Stimulated activated CD4-positive, alpha-beta T cell treated with anti-CD3 and anti-CD28 coated beads, Interleukin-12 subunit alpha, Interleukin-12 subunit beta, amount 100 ng/mL, for 24 hours (primary cell): ENCODE measurements around the gene TPRA1.

Experiments used
- DNase-seq, 2 experiments: peaks; one replicate each; pipeline ENCODE4 v3.0.0-alpha.2; 2020; ENCODE audit warnings: low read depth in 2 of 2

TPRA1 gene

GRCh38 chr3:127560051-127560787 lies 30.3 kb downstream of the TPRA1 start:
- no peak for DNase-seq

DNA sequence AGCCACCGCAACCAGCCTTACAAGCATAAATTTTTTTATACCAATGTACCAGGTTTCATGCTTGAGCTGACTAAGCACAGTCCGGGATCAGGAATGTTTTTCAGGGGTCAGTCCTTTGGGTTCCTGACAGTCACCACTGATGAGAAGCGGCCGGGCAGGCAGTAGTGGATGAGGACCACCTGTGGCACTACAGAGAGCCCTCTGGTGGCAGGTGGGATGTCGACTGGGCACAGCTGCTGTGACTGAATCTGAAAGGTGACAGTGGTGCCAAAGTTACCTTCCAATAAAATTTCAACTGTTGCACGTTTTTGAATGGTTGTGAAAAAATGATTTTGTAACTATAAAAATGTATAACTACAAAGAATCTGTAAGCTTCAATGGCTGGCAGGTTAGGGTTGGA lies 34.0 kb downstream of the TPRA1 start:
- no peak for DNase-seq

DNA sequence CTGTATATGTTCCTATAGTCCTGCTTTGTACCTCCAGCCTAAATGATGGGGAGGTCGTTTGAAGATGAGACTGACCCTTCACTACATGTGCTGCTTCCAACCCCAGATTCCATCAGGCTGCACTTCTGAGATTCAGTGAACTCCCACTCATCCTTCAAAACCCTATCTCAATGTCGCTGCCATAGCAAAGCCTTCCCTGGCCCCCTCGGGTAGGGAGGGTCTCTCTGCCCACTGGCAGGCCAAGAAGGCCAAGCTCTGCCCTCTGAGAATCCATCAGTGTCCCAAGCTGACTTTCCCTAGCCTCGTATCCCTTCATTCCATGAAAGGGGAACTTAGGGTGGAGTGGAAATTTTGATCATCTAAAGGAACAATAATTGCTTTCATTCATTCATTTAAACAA lies 35.4 kb downstream of the TPRA1 start:
- no peak for DNase-seq

GRCh38 chr3:127552038-127552437 lies 38.5 kb downstream of the TPRA1 start:
- DNase-seq = no peak

DNA sequence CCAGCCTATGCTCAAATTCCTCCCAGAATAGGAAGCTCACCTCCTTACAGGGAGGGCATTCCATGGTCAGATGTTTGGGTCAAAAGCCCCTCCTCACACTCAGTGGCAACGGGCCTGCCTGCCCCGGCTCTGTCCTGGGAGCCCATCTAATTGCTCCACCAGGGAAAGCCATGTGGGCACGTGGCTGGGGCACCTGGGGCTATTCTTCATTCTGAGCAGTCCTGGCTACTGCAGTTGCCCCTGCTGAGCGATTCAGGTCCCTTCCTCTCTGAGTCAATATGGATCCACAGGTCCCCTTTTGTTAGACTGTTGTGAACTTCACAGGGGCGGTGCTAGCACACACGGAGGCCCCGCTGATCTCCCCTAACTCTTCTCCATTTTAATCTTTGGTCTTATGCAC lies 39.4 kb downstream of the TPRA1 start:
- DNase-seq = no peak

DNA sequence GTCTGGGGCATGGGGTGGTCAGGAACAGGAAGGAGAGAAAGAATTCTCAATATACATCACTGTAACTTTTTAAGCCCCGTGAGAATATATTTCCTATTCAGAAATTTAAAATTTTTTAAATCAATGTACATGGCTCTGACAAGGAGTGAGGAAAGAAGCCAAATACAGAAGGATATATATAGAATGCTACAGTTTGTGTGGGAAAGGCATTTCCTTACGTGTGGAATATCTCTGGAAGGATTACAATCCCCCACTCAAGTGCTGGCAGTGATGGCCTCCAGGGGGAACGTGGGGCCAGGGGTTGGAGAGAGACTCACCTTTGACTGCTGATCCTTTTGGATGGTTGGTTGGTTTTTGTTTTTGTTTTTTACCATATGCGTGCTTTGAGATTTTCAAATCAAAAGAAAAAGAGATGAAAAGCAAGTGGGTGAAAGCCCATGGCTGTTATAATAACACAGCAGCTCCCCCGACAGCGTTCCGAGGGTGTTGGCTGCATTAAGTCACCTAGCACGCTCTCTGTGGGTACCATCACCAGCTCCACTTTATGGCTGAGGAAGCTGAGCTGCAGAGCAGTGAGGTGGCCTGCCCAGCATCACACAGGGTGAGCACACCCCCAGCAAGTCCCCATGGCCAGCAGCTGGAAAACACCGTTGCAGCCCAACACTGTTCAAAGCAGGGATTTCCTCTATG lies 39.9 kb downstream of the TPRA1 start:
- no peak for DNase-seq

- no peak for DNase-seq
Observed at GRCh38 chr3:127549826-127550467, 40.6 kb downstream of the TPRA1 start.

DNA sequence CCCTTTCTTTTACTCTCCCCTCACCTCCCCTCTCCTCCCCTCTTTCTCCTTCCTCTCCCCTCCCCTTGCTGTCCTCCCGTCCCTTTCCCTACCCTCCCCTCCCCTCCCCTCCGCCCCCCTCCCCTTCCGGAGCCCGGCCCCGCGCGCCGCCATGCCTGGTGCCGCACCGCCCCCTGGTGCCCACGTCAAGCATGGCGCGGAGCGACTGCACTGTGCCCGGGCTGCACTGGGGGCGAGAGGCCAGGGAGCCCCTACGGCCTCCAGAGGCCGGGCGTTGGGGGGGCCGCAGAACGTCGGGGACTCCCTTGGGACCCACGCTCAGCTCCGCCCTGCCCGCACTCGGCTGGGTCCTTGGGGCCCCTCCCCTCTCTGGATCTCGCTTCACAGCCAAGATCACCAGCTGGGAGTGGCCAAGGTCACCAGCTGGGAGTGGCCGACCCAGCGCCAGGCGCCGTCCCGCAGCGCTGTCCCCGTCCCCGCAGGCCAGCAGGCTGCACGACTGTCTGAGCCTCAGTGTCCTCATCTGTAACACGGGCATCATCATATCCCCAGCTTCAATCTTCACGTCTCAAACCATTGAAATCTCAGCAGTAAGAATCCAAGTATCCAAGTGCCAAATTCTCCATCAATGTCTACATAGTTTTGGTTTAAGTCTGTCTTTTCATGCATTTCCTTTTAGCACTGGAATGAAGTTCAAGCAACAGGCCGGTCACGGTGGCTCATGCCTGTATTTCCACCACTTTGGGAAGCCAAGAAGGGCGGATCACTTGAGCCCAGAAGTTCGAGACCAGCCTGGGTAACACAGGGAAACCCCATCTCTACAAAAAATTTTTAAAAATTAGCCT lies 42.5 kb downstream of the TPRA1 start:
- peak; percentile 58 to 75 for DNase-seq

DNA sequence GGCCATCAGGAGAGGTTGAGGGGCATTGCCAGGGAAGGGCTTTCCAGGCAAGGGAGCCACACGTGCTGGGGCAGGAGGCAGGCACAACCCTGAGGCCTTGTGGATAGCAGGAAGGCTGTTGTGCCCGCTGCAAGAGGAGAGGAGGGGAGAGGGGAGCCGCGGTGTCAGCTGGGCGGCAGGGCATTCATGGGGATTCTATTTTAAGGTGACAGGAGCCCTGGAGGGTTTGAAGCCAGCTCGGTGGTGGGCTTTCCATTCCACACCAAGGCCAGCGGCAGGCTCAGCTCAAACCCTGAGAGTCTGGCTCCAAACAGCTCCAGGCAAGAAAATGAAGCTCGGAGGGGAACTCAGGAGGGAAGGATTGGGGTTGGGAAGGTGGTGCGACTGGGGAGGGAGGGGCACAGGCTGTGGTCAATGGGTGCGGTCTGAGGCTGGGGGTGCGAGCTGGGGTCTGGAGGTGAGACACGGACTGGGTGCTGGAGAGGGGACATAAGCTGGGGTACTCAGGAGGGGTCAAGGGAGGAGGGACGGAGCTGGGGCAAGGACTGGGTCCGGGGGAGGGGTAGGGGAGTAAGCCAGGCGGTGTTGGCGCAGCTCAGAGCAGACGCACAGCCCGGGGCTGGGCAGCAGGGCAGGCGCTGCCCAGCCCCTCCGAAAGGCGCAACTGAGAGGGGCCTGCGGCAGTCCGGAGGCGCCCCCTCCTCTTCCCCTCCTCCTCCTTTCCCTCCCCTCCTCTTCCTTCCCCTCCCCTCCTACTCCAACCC lies 43.4 kb downstream of the TPRA1 start:
- DNase-seq = no peak

DNA sequence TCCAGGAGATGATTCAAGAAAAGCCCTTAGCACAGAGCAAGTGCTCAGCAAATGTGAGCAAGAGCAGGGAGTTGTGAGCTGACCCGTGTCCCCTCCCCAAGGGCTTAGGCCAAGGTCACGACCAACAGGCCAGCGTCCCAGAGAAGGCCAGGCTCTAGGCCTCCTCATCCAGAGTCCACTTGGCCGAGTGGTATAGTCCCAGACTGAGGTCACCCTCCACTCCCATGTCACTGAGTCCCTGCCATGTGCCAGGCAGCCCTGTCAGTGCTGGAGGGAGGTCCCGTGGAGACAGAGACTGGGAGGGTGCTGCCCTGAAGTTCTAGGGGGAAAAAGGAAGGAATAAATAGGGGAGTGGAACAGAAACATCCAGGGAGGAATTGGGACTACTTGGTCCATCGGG lies 44.0 kb downstream of the TPRA1 start:
- DNase-seq = no peak

DNA sequence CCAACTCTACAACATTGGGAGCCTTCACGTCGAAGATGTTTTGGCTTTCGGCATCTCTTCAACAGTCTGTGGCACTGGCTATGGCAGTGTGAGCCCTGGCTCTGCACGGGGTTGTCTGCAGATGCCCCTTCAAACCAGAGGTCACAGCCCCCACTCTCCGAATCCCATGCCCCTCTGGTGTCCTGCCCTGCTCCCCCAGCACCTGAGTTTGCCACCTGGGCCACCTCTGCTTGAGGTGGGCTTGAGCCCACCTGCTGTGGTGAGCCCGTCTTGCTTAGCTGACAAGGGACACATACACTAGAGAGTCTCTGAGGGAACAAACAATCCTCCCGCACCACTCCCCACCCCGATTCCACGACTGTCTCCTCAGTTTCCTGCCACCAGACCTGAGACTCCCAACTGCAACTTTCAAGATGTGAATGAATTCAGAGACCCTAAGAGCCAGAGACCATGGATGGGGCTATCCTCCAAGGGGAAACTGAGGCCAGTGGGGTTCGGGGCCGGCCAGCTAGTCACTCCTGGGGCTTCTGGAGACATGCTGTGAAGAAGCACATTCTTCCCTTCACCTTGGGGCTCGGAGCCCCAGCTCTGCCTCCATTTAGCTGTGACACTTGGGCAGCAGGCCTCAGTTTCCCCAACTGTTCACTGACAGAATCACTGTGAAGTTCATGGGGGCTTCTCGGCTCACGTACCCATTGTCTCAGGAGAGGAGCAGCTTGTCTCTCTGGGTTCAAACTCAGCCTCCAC lies 44.6 kb downstream of the TPRA1 start:
- DNase-seq = no peak

GRCh38 chr3:127545216-127545615 lies 45.3 kb downstream of the TPRA1 start:
- DNase-seq = no peak

DNA sequence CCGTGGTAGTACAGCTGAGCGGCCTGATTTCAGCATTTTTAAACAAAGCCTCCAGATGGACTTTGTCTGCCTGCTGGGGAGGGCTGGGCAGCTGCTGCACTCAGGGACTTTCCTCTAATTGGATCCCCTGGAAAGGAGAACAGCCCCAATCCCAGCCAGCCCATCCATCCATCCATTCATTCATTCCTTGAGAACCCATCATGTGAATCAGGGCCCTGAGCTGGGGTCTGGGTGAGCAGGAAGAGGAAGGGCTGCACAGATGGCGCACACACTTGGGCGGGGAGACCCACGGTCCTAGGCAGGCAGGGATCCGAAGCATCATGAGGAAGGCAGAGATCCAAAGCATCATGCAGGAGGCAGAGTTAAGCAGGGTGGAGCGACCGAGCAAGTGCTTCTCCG lies 45.7 kb downstream of the TPRA1 start:
- DNase-seq = no peak

DNA sequence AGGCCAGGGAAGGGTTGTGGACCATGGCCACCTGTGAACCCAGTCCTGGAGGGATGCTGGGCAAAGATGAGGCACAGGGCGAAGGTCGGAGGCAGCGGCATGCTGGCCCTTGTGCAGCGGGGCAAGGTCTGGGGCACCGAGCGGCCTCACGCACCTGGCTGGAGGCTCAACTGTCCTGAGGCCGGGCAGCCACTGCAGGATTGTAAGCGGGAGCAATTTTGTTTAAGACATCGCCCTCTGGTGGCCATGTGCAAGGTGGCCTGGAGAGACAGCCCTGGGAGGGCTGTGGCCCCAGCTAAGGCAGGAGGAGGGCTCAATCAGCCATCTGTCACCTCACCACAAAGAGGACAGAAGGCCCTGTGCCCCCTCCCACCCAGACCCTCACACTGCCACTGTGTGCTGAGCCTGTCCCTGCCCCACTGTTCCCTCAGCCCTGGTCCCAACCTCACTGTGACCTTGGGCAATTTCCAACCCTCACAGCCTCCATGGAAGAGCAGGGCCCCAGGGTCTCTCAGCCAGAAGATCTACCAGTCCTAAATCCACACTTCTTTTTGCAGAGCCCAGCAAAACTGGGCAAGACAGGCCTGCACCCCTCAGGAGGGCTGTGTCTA lies 46.2 kb downstream of the TPRA1 start:
- peak; percentile 35 to 61 for DNase-seq

DNA sequence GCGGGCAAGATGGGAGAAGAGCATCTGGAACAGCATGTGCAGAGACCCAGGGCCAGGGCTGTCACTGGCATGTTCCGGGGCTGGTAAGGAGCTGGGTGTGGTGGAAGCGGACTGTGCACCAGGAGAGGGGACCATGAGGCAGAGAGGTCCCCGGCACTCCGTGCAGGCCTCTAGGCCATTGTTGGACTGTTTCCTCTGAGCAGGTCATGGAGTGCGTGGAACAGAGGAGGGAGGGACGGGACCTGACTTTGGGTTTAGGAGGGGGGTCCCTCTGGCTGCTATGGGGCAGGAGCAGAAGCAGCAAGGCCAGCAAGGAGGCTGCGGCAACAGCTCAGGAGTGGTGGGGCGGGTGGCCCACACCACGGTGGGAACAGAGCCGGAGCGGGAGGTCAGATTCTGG lies 47.1 kb downstream of the TPRA1 start:
- no peak for DNase-seq

DNA sequence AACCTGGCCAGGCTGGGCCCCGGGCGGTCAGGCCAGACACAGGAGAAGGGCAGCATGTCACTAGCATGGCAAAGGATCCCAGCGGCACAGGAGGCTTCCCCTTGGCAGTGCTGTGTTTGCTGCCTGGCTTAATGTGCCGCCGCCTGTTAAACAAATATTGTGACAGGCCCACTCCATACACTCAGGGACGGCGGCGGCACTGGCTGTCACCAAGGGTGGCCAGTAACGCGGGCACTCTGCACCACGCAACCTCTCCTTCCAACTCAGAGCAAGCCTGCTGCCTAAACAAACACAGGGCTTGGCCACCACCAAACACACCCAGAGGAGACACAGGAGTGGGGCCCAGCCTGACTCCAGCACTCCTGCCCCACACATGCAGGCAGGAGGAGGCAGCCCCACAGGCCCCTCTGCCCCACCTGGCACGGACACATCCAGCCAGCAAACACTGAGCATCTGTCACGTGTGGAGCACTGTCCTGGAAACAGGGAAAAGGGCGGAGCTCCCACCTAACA lies 48.0 kb downstream of the TPRA1 start:
- no peak for DNase-seq

- DNase-seq = no peak
Observed at GRCh38 chr3:127541320-127541719, 49.2 kb downstream of the TPRA1 start.

GRCh38 chr3:127539366-127540060 lies 51.0 kb downstream of the TPRA1 start:
- no peak for DNase-seq

GRCh38 chr3:127538569-127538968 lies 52.0 kb downstream of the TPRA1 start:
- DNase-seq = no peak
